Stimulated activated CD8-positive, alpha-beta memory T cell treated with anti-CD3 and anti-CD28 coated beads, Interleukin-15, amount 100 ng/mL, for 24 hours (primary cell): ENCODE data around the gene UGT1A9.

Experiments
- DNase-seq: peaks from one replicate; pipeline ENCODE4 v3.0.0-alpha.2; 2020; ENCODE audit warnings: low read depth

The UGT1A9 gene

DNA sequence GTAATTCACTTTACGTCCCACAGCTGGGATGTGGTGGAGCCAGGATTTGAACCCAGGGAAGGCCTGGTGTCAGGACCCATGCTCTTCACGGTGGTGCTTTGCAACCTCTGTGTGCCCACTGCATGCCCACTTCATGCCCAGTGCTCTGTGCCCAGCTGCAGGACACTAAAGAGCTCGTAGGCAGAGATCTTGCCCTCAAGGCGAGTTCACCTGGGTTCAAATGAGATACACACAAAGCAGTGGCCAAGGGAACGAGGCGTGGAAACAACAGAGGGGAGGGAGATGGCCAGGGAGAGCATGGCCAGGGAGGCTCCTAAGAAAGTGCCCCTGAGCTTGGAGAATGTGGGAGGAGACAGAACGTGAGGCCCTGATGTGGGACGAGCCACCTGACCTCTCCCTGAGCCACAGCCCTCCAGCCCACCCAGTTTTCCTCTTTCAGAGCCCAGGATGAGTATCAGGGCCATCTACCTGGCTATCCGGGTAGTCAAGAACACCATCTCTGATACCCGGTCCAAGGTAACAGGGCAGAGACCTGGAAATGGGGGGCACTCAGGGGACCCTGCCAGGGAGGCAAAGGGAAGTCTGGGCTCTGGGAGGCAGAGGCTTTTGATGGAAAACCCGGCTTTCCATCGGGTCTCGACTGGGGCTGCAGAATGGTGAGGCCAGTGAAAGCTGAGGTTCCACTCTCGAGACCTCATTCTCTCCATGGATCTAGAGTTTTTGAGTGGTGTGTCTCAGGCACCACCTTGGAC lies 126.8 kb downstream of the UGT1A9 start:
- no peak for DNase-seq

DNA sequence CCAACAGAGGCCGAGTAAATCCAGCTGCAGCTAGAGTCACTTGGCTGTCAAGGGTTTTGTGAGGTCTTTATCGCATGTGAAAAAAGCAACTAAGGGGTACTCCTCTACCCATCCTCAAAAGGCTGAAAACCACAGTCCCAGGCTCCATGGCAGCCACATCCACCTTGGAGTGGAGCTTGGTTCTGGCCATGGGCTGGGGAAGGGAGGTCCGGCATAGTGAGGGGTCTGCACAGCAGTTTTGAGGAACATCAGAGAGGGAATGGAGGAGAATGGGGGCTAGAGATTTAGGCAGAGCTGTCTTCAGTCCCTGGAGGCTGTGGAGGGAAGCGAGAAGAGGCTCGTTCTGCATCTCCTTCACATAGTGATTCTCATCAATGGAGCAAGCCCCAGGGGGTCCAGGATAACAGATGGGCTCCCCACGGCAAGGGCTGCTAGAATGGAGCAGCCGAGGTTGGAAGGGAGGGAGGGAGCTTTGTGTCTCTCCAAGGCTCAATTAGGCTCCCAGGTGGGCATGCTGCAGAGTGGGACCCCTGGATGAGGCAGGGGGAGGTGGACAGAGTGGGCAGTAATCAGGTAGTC lies 127.5 kb downstream of the UGT1A9 start:
- no peak for DNase-seq

DNA sequence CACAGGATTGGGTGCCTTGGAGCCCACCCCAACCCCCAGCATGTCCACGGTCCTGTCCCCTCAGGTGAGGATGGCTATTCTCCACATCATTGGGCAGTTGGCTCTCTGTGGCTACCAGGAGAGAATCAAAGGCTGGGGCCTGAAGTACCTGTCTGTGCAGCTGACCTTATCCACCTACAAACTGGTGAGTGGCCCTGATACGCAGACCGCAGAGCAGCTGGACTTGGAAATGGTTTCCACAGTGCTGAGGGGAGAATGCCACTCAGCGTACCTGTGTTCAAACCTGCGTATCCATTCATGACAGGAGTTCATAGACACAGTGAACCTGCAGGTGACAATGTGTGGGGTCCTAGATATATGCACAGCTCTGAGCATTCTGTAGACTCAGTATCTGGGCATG lies 128.0 kb downstream of the UGT1A9 start:
- no peak for DNase-seq

DNA sequence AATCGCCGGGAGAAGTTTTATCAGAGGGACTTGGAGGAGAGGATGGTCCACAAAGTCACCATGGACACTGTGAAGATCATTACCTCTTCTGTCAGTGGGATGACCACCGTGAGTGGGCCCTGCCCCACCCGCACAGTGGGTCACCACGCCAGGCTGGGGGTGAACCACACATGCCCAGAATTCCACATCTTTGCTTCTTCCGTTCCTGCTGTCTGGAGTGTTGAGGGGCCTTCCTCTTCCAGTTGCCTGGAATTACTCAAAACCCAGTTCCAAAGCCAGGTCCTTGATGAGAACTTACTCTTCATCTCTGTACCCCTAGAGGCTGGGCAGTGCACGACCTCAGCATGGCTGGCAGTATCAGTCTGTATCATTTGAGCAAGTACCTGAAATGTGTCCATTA lies 128.5 kb downstream of the UGT1A9 start:
- no peak for DNase-seq

DNA sequence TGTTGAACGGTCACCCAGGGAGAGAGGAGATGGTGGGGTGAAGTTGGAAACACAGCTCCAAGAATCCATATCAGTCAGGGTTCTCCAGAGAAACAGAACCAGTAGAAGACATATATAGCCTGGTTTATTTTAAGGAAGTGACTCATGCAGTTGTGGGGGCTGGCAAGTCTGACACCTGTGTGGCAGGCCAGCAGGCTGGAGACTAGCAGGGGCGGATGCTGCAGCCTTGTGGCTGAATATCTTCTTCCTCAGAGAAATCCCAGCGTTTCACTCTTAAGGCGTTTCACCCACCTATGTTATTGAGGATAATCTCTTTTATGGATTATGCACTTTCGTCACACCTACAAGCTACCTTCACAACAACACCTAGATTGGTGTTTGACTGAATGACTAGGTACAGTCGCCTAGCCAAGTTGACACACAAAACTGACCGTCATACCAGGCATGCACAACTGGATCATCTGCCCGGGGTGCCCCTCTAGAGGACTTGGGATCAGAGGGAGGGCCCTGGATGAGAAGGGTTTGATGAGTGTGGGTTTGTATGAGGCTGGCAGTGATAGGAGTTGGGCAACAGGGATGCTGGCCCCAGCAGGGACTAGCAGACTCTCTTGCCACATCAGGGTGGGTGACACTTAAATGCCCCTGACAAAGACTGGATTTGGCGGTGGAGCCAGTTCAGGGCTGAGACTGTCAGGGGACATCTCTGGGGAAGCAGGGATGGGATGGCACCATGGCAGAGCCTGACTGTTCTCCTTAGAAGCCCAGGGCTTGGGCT lies 129.8 kb downstream of the UGT1A9 start:
- no peak for DNase-seq

DNA sequence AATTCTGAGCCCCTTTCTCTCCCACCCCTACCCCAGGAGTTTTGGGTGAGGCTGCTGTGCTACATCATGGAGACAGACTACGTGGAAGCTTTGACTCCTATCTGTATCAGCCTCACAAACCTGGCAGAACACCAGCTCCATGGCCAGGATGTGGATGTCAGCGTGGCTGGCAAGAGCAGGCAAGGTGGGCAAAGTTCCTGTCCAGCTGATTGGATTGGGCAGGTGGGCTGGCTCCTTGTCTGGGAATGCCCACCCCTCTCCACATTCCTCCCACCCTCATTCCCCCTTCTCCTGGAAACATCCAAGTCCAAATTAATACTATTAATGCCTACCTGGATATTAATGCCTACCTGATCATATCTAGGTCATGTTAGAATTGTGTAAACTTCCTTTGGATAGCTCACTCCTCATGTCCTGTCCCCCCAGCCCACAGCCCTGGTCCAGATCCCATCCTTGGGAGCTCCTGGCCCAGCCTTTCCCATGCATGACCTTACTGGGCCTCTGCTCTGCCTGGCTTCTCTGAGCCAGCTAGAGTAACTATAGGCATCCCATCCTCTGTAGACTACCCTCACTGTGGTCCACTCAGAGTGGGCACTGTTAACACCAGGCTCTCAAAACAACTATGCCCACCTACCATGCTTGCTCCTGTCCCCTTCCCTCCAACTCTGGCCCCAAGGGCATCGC lies 130.6 kb downstream of the UGT1A9 start:
- DNase-seq: no peak

DNA sequence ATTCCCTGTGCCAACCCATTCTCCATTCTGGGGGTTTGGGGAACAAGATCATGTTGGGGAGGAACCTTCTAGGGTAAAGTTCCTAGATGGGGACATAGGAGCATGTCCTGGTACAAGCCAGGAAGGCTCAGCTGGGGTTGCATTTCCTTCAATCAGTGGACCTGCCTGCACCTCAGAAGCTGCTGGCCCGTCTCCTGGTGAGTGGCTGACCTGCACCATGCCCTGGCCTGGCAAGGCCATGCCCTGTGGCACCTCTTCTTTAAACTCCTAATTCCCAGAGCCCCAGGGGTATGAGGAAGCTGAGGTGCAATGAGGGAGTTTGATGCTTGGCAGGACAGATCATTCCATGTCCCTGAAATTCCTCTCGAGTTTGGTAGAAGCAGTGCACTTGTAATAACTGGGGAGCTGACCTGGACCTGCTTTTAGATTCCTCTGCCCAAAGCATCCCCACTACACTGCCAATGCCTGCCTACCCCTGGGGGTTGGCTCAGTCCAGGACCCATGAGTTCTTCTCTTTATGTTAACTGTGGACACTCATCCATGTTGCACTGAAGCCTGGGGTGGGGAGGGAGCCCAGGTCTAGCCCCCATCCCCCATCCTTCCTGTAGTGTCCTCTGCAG lies 131.7 kb downstream of the UGT1A9 start:
- DNase-seq: no peak

DNA sequence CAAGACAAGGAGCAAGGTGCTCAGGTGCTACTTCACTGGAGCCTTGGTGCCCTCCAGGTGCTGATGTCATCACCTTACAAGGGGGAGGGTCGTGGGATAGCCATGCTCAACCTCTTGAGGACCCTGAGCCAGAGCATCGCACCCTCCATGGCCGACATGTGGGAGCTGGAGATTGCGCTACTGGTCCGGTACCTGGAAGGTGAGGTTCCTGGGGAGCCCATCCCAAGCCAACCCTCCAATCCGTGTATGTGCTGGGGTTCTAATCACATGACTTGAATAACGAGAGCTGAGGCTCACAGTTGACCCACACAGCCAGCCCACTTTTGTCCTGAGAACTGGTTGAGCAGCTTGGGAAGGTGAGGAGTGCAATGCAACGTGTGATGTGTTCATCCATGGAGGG lies 132.3 kb downstream of the UGT1A9 start:
- DNase-seq: no peak

DNA sequence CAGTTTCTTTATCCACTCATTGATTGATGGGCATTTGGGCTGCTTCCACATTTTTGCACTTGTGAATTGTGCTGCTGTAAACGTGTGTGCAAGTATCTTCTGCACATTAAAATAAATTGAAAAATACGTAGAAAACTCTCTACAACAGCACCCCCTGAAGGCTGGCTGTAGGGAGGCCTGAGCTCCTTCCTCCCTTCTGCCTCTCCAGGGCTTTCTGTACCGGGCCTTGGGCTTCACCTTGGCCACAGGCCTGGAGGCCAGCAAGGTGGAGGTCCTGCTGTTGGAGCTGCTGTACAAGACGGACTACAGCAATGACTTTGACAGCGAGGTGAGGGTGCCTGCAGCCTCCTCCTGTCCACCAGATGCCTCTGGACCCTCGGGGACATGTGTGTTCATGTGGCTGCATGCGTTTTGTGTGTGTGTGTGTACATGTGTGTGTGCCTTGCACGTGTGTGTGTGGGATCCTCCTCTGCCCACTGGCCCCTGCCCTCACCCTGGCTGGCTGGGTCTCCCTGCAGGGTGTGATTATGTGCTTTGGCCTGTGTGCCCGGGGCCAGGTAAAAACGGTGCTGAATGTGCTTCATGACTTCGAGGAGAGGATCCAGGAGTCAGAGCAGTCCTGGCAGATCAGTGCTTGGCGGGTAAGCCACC lies 135.6 kb downstream of the UGT1A9 start:
- no peak for DNase-seq

DNA sequence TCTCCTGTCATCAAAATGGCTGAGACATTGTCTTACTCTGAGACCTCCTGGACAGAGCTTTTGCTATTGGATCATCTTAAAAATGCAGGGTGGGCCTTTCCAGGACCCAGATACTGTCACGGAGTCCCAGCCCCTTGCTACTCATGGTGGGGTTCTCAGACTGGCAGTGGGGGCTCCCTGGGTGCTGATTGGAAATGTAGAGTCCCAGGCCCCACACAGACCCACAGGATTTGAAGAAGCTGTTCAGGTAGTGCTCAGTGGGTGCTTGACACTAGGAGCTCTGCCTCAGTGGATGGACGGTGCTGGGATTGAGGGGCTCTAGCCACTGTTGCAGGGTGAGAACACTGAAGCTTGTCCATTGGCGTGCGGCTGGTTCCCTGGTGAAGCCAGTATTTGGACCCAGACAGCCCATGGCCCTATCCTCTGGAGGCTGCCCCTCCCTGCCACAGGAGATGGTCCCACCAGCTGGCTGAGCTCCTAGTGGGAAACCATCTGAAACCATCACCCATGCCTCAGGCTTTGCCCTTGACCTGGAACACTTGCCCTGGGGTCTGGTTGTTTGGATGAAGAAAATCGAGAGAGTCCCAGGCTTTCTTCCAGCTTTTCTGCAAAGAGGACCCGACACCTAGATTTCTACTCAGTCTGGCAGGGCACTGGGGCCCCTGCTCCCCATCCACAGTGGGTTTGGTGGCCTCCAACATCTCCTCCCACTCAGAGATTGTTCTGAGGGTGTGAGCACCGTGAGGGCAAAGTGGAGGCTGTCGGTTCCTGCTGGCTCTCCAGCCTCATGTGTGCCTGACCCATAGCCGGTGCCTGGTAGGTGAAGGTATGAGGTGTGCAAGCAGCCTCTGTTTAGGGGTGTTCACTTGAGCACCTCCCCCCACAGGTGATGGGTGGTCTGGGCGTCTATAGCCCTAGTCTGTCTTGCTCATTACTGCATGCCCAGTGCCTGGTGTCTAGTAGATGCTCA lies 136.6 kb downstream of the UGT1A9 start:
- no peak for DNase-seq

DNA sequence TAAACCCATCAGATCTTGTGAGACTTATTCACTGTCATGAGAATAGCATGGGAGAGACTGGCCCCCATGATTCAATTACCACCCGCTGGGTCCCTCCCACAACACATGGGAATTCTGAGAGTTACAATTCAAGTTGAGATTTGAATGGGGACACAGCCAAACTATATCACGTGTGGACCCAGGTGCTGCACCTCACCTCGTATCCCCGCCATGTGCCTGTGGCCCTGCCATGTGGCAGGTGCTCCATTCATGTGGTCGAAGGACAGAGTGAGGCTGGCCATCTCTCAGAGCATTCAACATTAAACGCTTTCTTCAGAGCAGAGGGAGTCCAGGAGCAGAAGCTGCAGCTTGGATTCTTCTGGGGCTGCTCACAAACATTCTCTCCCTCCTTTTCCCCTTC lies 138.7 kb downstream of the UGT1A9 start:
- no peak for DNase-seq

DNA sequence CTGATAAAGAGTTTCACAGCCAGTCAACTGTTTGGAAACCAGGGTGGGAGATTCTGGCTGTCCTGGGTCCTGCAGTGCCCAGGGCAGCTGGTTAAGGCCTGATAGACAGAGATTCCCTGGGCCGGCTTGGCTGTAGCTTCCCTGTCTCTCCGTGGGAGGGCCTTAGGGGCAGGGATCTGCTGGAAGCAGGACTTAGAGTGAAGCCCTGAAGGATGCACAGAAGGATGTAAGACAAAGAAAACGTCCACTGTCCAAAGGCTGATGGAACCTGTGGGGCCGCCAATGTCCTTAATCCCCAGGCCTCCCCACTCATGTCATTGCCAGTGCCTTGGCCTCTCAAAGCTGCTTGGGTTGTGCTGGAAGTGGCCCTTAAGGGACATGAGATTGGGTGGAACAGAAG lies 139.4 kb downstream of the UGT1A9 start:
- DNase-seq: no peak

DNA sequence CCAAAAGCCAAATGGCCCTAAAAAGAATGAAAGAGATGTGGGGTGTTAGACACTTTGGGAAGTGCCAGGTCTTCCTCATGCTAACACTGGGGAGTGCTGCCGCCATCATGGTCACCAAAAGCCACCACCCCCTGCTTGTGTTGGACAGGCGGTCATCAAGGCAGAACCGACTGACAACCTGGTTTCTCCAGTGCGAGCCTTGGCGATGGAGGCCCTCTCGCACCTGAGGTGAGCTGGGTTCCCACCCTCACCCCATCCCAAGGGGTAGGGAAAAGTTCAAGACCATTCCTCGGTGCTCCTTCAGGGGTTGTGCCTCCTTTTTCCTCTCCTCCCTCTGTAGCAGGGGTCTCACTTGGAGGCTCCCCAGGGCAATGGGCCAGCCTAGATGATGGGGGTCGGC lies 140.0 kb downstream of the UGT1A9 start:
- no peak for DNase-seq

DNA sequence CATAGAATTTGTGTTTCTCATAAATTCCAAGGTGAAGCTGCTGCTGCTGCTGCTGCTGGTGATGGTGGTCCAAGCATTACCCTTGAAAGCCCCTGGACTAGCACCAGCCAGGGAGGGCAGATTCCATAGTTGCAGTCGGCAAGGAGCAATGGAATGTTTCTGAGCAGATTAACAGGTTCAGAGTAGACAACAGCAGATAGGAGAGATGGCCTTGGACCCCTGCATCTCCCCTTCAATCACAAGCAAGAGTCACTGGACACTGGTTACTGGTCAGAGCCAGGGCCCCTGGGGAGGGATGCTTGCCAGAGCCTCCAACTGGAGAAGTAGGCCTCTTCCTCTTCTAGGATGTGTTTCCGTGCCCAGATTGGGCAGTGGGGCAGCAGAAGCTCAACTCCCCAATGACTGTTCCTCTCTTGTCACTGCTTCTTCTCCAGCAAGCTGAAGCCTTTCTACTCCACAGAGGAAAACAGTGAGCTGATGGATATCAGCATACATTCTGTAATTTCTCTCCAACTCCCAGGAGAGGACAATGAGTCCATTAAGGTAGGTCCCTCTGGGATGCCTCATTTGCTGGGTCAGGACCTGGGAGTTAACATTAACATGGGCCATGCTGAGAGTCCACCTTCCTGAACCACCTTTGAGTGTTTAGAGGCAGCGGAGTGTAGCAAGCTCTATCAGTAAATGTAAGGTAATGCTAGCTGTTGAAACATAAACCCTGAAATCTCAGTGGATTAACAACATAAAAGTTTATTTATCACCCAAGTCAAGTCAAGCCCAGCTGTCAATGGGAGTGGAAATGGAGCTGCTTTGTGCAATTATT lies 141.7 kb downstream of the UGT1A9 start:
- DNase-seq: no peak

DNA sequence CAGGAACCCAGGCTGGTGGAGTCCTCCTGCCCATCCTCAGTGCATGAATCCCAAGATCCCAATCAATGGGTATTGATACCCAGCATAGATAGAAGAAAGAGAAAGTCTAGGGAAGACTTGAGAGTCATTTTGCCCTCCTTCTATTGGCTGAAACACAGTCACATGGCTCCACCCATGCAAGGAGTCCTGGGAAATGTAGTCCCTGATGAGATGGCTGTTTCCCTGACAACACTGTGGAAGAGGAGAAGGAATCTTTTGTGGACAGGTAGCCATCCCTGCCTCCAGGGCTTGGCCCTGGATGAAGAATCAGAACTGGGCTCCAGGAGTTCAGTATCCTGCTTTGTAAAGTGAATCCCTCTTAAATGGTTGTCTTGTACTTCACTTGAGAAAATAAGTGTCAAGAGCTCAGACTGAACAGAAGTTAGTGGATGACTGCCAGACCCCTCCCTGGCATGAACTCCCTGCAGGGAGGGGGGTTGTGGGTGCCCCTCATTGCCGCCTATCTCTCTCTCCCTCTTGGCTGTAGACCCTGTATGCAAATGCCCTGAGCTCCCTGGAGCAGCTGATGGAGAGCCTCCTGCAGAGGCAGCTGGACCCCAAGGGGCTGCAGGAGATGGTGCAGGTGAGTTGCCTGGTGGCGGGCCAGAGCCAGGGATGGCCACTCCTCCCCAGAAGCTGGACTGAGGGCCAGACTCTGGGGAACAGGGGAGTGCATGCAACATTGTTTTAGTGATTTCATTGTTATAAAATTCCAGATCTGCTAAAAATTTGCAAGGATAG lies 142.5 kb downstream of the UGT1A9 start:
- DNase-seq: no peak

DNA sequence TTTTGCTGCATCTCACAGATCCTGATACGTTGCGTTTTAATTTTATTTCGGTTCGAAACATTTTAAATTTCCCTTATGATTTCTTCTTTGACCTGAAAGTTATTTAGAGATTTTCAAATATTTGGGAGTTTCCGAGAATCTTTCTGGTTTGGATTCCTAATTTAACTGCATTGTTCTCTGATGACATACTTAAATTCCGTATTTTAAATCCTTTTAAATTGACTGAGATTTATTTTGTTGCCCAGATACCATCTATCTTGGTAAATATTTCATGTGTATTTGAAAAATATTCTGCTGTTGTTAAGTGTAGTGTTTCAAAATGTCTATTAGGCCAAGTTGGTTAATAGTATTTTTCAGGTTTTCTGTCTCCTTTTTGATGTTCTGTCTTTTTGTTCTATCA lies 144.2 kb downstream of the UGT1A9 start:
- no peak for DNase-seq

DNA sequence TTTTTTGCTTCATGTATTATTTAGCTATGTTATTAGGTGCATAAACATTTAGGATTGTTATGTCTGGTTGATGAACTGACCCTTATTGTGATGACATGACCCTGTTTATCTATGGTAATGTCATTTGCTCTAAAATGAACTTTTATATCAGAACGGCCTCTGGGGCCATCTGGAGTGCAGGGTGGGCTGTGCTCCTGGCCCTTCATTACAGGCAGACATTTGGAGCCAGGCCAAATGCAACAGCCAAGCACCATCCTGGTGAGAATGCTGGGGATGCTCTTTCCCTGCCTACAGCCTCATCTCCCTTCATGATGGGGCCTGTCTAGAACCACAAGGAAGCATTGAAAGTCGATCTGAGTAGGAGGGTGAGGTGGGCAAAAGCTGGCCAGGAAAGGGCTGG lies 144.6 kb downstream of the UGT1A9 start:
- no peak for DNase-seq

DNA sequence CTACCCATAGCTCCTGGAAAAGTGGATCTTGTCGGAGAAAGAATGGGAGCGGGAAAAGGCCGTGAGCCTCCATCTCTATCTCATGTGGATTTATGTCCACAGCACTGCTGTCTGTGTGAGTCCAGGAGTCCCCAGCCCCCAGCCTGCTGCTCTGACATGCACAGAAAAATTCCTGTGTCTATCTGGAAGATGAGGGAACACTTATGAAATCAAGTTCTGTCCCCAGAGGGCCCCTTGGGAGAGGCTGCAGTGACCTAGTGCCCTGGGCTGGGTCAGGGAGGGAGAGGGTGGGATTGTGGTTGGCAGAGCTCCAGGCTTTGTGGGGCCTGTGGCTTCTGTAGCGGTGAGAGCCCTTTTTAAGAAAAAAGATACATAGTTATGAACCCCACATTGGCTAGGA lies 145.1 kb downstream of the UGT1A9 start:
- no peak for DNase-seq

DNA sequence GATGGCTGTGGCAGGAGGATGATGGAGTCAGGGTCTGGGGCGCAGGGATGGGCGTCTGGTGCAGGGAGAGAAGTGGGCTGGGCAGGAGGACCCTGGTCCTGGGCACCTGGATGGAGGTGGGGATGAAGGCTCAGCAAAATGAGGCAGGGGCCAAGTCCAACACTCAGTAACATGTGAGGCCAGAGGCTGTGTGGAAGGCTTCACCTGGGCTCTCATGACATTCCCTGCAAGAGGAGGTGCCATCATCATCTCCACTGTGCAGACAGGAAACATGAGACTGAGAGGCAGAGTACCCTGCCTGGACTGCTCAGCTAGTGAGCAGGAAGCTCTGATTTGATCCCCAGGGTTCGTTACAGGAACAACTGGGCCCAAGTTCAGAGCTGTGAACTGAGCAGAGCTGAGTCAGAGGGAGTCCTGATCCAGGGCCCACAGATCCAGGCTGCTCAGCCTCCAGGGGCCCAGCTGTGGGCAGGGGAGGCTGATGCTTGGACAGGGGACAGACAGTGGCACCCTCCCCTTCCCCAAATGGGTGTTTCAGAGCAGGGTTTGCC lies 145.7 kb downstream of the UGT1A9 start:
- DNase-seq: no peak
